GM19351 (cell line): ENCODE results near the gene TRAPPC12.

ENCODE experiments used
- ATAC-seq: cut with Tn5 transposase; IDR thresholded peaks from one replicate; pipeline ENCODE4 v1.9.1; 2021; ENCODE audit warnings: mild to moderate bottlenecking, moderate library complexity; ENCODE audit not compliant: unreplicated experiment

TRAPPC12 gene

GRCh38 chr2:3405876-3406275, 26.4 kb downstream of the TRAPPC12 start:
- ATAC-seq: no peak

GRCh38 chr2:3406501-3406900, 27.0 kb downstream of the TRAPPC12 start:
- no peak for ATAC-seq

- ATAC-seq: no peak
Measured at GRCh38 chr2:3408781-3409180, 29.3 kb downstream of the TRAPPC12 start.

- peak; percentile 39 for ATAC-seq
Measured at GRCh38 chr2:3409627-3410170, 30.2 kb downstream of the TRAPPC12 start.

GRCh38 chr2:3411103-3411502, 31.6 kb downstream of the TRAPPC12 start:
- no peak for ATAC-seq

GRCh38 chr2:3413697-3414096, 34.2 kb downstream of the TRAPPC12 start:
- no peak for ATAC-seq

- ATAC-seq: no peak
Measured at GRCh38 chr2:3414133-3414860, 34.8 kb downstream of the TRAPPC12 start.

GRCh38 chr2:3418766-3419404, 39.4 kb downstream of the TRAPPC12 start:
- ATAC-seq: no peak

GRCh38 chr2:3420076-3420768, 40.7 kb downstream of the TRAPPC12 start:
- no peak for ATAC-seq

- no peak for ATAC-seq
Measured at GRCh38 chr2:3420769-3421397, 41.4 kb downstream of the TRAPPC12 start.

GRCh38 chr2:3421580-3421979, 42.1 kb downstream of the TRAPPC12 start:
- no peak for ATAC-seq

GRCh38 chr2:3422161-3422779, 42.8 kb downstream of the TRAPPC12 start:
- no peak for ATAC-seq

- ATAC-seq: peak; percentile 56
Measured at GRCh38 chr2:3423492-3424170, 44.1 kb downstream of the TRAPPC12 start.

GRCh38 chr2:3424171-3424795, 44.8 kb downstream of the TRAPPC12 start:
- ATAC-seq: no peak

GRCh38 chr2:3426615-3427014, 47.1 kb downstream of the TRAPPC12 start:
- no peak for ATAC-seq

GRCh38 chr2:3427272-3427671, 47.8 kb downstream of the TRAPPC12 start:
- ATAC-seq: peak; percentile 80

GRCh38 chr2:3428577-3428976, 49.1 kb downstream of the TRAPPC12 start:
- no peak for ATAC-seq

- ATAC-seq: no peak
Measured at GRCh38 chr2:3429066-3429610, 49.6 kb downstream of the TRAPPC12 start.

- ATAC-seq: no peak
Measured at GRCh38 chr2:3430172-3430571, 50.7 kb downstream of the TRAPPC12 start.
